GM12874 (cell line): ENCODE measurements around the gene NKX6-2.

Experiments used
- CTCF ChIP-seq: IDR thresholded peaks from 2 replicates; pipeline ENCODE4 v1.5.1; 2011; ENCODE audit warnings: low read depth, mild to moderate bottlenecking, control low read depth, low read length, moderate library complexity; ENCODE audit not compliant: insufficient read depth

Gene NKX6-2

GRCh38 chr10:132810141-132810806 lies 24.3 kb upstream of the NKX6-2 start:
- no peak for TF ChIP-seq CTCF

GRCh38 chr10:132809232-132810140 lies 23.5 kb upstream of the NKX6-2 start:
- TF ChIP-seq CTCF: no peak

GRCh38 chr10:132808383-132809231 lies 22.7 kb upstream of the NKX6-2 start:
- no peak for TF ChIP-seq CTCF

- no peak for TF ChIP-seq CTCF
These were observed 21.7 kb upstream of the NKX6-2 start for GRCh38 chr10:132807621-132808049.

GRCh38 chr10:132806561-132807003 lies 20.6 kb upstream of the NKX6-2 start:
- no peak for TF ChIP-seq CTCF

- no peak for TF ChIP-seq CTCF
These were observed 20.2 kb upstream of the NKX6-2 start for GRCh38 chr10:132806110-132806509.

GRCh38 chr10:132805599-132805998 lies 19.7 kb upstream of the NKX6-2 start:
- no peak for TF ChIP-seq CTCF
